Measurements from ENCODE around the gene C4BPA.

DNA sequence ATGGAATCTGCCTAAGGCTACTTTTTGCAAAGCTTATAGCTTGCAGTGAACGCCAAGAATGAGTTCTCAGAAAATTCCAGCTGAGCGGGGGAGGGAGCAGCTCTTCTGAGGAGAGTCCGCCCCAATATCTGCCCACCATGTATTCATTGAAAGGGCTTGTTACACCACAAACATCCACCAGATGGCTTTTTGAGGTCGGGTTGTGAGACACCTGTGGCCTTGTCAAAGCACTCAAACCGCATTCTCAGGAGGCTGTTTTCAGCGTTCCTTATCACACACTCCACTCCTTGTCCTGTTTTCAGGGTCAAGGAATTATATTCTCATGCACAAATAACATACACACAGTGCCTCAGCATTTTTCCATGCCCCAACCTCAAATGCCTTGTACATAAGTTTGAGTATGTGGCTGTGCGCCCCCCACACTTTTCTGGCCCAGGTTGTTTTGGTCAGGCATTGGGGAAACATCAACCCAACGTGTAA, 19.3 kb upstream of the C4BPA start:
- TF ChIP-seq, protein P1, sequence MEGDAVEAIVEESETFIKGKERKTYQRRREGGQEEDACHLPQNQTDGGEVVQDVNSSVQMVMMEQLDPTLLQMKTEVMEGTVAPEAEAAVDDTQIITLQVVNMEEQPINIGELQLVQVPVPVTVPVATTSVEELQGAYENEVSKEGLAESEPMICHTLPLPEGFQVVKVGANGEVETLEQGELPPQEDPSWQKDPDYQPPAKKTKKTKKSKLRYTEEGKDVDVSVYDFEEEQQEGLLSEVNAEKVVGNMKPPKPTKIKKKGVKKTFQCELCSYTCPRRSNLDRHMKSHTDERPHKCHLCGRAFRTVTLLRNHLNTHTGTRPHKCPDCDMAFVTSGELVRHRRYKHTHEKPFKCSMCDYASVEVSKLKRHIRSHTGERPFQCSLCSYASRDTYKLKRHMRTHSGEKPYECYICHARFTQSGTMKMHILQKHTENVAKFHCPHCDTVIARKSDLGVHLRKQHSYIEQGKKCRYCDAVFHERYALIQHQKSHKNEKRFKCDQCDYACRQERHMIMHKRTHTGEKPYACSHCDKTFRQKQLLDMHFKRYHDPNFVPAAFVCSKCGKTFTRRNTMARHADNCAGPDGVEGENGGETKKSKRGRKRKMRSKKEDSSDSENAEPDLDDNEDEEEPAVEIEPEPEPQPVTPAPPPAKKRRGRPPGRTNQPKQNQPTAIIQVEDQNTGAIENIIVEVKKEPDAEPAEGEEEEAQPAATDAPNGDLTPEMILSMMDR (IDR thresholded peaks at IDR 0.05) = peak; percentile 45 to 78 (median 76)
- no peak for TF ChIP-seq POLR2A (IDR thresholded peaks at IDR 0.05)
